HG03064 (cell line): Measurements from ENCODE around the gene ANKRD33B.
"Not testable (repeated sequence)": the region's sequence is repeated elsewhere in the genome, so short reads cannot be mapped to it uniquely, and the experiment has no call there.

Experiments
- ATAC-seq: cut with Tn5 transposase; IDR thresholded peaks from one replicate; pipeline ENCODE4 v1.9.1; 2021; ENCODE audit warnings: low read depth; ENCODE audit not compliant: unreplicated experiment

Gene ANKRD33B

DNA sequence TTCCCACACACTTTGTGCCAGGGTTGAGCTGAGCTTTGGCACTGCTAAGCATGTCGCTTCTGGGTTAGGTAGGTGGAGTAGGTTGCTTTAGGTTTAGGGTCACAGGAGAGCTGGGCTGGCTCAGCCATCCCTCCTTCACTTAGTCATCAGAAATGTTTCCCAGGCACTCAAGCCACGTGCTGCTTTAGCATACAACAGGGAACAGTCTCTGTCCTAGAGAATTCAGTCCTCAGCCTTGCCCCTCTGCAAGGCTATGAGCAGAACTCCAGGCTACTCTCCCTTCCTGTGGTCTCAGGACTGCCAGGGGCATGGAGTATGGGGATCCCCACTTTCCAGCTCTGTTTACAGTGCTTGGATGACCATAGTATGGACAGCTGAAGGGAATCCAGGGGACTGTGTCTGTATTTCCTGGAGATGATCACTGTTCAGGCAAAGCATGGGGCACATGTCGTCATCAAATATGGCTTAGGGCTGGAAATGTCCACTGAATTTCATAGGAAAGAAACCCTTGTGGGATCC lies 7.5 kb upstream of the ANKRD33B start:
- no peak for ATAC-seq

- ATAC-seq, result no peak
Measured at GRCh38 chr5:10556893-10557746, 6.8 kb upstream of the ANKRD33B start.

DNA sequence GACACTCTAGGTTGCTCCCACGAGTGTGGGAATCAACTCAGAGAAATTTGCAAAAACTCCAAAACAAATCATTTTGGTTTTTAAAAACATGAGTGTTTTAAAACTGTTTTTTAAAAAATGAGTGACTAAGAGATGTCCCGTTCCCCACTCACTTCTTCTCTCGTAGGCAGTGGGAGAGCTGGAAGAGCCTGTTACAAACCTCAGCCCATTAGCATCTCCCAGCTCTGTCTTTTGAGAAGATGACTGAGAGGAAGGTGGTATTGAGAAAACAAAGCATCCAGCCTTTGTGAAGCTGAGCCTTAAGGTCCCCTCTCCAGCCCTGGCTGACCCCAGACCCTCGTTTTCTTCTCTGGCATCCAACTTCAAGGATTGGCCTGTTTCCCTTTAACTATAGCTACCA lies 4.7 kb upstream of the ANKRD33B start:
- no peak for ATAC-seq

DNA sequence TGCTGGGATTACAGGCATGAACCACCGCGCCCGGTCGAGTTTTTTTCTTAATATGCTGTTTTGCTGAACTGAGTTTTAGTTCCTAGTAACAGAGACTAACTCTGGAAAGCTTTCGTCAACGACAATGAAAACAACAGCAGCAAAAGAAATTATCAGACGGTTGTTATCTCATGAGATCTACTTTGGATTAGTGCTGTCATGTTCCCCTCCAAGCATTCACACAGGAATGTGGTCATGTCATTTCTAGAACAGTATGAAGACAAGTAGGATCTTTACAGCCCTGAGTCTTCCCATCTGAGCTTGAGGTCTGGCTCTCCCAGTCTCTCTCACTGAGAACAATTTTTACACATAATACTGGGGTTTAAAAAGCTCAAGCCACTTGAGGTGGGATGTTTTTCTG lies 4.0 kb upstream of the ANKRD33B start:
- ATAC-seq, result no peak

DNA sequence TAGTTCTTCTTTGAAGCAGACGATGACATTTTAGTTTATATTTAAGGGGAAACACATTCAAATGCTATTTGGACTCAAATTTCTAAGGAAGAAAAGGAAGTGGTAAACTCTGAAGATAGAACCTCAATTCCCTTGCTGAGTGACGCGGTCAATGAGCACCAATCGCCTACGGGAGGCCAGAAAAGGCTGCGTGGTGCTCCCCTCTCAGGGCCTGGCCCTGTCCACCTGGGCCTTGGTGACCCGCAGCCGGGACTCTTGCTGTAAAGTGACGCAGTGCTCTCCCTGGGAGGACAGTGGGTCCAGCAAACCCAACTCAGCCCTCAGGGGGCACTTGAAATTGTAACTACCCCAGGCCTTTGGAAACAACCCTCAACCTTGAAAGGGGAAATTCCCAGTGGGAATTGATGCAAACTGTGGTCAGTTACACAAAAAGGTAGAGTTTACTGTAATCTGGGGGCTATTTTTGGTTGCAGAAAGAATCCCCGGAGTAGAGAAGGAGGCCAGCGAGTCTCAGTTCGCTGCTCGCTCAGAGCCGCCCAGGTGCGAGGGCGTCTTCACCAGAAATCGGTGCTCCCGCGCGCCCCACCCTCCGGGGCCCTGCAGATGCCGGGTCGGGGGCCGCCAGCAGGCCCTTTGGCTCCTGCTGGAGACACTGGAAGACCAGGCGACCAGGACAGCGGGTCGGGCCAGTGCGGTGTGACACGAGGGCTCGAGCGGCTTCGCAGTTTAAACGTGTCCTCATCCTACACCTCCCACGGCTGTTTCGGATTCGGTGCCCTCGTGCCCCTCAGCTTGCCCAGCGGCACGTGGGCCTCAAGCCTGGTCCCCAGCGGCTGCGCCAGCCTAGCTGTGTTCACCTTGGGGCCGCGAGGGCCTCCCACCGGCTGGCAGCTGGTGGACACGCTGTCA lies 1.4 kb upstream of the ANKRD33B start:
- peak; percentile 24 for ATAC-seq

- peak; percentile 18 for ATAC-seq
Measured at GRCh38 chr5:10563110-10563944, 543 bp upstream of the ANKRD33B start.

- peak; percentile 3 for ATAC-seq
Measured at GRCh38 chr5:10564838-10565784, 1.2 kb downstream of the ANKRD33B start.

- no peak for ATAC-seq
Measured at GRCh38 chr5:10565785-10566542, 2.1 kb downstream of the ANKRD33B start.

- no peak for ATAC-seq
Measured at GRCh38 chr5:10566543-10567068, 2.7 kb downstream of the ANKRD33B start.

- no peak for ATAC-seq
Measured at GRCh38 chr5:10567121-10567591, 3.3 kb downstream of the ANKRD33B start.

DNA sequence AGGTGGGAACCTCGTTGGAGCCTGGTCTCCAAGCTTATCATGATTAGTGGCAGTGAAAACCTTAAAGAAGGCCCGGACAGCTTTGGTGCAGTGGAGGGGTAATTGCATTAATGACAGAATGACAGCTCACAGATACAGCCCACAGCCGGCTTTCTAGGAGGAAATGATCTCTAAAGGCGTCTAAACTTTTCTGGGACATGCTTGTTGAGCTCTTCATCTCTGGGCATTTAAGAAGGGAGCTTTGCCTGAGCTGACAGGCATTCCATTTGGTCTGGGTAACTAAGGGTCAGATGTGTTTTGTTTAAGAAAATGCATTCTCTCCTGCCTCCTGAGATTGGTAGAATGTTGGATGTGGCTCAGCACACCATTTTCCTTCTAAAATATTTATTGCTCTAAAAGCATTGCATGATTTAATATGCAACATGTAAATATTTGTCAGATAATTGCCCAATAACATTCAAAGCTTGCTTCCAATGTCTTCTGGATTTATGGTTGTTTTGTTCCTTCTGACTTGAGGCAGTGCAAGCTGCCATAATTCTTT lies 4.0 kb downstream of the ANKRD33B start:
- no peak for ATAC-seq

- not testable (repeated sequence) for ATAC-seq
Measured at GRCh38 chr5:10570540-10570939, 6.7 kb downstream of the ANKRD33B start.

- no peak for ATAC-seq
Measured at GRCh38 chr5:10572451-10572850, 8.6 kb downstream of the ANKRD33B start.

DNA sequence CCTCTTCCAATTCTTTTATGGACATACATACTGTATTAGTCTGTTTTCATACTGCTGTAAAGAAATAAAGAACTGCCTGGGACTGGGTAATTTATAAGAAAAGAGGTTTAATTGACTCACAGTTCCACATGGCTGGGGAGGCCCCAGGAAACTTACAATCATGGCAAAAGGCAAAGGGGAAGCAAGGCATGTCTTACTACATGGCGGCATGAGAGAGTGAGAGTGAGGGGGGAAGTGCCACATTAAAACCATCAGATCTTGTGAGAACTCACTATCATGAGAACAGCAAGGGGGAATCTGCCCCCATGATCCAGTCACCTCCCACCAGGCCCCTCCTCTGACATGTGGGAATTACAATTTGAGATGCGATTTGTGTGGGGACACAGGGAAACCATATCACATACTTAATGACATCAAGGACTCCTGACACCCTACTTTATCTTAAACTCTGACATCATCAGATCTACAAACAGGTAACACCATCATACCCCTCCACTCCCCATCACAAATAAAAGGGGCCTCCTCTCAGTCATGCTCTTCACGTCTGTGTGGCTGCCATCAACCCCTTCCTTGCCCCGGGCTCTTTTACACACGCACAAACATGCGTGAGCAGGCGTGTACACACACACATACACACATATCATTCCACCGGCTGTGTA lies 9.7 kb downstream of the ANKRD33B start:
- no peak for ATAC-seq

DNA sequence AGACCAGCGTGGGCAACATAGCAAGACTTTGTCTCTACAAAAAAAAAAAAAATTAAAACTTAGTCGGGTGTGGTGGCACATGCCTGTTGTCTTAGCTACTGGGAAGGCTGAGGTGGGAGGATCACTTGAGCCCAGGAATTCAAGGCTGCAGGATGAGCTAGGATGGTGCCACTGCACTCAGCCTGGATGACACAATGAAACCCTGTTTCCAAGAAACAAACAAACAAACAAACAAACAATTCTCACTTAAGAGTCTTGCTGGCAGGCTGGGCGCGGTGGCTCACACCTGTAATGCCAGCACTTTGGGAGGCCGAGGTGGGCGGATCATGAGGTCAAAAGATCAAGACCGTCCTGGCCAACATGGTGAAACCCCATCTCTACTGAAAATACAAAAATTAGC lies 11.0 kb downstream of the ANKRD33B start:
- not testable (repeated sequence) for ATAC-seq

- no peak for ATAC-seq
Measured at GRCh38 chr5:10576121-10576789, 12.4 kb downstream of the ANKRD33B start.

DNA sequence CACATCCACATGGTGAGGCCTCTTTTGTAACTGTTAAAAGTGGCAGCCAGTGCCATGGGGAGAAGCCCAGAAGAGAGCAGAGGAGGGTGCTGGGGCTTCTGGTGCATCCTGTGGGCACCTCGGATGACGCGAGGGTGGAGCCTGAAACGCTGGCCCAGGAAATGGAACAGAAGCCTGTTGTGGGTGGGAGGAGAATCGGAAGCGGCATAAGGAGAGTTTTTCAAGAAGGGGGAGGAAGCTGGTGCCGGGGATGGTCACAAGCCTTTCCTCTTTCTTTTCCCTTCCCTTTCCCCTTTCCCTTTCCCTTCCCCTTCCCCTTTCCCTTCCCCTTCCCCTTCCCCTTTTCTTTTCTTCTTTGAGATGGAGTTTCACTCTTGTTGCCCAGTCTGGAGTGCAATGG lies 12.9 kb downstream of the ANKRD33B start:
- no peak for ATAC-seq
